ENCODE results near the gene SECTM1.

The SECTM1 gene

DNA sequence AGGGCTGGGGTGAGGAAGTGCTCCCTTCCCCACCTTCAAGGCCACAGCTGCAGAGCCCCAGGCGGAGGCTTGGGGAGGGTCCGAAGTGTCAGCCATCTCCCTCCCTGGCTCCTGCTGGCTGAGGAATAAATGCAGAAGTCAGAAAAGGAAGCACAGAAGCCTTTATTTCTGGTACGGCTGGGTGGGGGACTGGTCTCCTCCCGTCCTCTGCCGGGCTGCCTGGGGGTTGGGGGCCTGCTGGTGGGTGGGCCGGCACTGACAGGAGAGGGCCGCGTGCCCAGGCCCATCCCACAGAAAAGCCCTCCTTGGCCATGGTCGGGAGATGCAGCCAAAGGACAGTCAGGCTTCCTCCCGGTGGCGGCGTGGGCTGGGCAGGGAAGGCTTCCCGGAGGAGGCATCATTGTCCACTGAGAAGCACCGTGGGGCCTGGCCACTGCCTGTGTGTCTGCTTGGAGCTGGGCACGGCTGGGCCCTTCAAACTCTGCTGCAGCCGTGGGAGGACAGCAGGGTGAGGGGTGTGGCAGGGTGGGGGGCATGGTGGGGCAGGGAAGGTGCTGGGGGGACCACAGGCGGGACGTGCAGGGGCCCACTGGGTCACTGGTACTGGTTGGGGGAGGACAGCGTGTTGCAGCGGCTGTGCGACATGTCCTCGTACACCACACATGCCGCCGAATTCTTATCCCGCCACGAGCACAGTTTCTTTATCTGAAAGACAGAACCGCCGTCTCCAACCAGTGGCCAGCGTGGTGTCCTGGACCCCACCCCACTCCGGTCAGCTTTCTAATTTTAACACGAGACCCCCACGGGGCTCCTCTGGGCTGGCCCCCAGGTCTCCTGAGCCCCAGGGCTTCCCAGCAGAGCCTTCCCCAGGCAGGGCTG lies 18.6 kb downstream of the SECTM1 start:
- H3K4me3 ChIP-seq (ENCODE audit: control insufficient read depth, low read depth, low read length): no peak overlapping the region
- DNase-seq (ENCODE audit: low read depth): no peak
- TF ChIP-seq, protein P1, sequence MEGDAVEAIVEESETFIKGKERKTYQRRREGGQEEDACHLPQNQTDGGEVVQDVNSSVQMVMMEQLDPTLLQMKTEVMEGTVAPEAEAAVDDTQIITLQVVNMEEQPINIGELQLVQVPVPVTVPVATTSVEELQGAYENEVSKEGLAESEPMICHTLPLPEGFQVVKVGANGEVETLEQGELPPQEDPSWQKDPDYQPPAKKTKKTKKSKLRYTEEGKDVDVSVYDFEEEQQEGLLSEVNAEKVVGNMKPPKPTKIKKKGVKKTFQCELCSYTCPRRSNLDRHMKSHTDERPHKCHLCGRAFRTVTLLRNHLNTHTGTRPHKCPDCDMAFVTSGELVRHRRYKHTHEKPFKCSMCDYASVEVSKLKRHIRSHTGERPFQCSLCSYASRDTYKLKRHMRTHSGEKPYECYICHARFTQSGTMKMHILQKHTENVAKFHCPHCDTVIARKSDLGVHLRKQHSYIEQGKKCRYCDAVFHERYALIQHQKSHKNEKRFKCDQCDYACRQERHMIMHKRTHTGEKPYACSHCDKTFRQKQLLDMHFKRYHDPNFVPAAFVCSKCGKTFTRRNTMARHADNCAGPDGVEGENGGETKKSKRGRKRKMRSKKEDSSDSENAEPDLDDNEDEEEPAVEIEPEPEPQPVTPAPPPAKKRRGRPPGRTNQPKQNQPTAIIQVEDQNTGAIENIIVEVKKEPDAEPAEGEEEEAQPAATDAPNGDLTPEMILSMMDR (conservative IDR thresholded peaks at IDR 0.05; ENCODE audit: control insufficient read depth, insufficient read depth, low read depth, low read length): no peak

DNA sequence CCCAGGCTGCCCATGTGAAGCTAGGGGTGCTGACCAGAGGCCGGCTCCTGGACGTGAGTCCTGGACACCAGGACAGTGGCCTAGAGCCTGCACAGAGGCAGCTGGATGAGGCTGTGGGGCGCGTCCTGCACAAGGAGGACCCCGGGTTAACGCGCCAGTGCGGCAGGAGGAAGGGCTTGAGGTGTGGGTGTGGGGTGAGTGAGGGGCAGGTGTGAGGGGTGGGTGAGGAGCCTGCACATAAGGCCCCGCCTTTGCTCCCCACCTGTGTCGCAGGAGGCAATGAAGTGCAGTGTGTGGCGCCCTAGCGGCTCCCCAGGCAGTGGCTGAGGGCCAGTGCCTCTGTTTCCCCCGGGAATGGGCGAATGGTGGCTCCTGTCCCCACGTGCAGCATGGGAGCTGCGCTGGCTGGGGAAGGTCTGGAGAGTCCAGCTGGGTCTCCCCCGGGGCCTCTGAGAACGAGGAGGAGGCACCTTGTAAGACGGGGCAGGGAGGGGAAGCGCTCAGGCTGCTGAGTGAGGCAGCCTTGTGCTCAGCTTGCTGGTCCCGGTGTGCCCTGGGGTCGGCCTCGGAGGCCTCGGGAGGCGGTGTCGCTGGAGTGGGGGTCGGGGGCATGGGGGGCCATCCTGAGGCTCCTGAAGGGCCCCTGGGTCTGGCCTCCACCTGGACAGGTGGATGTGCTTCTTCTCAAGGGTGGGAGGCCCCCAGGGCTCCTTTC lies 19.4 kb downstream of the SECTM1 start:
- DNase-seq (ENCODE audit: low read depth): no peak
- no peak overlapping the region for H3K4me3 ChIP-seq (ENCODE audit: control insufficient read depth, low read depth, low read length)
- TF ChIP-seq, protein P1 (conservative IDR thresholded peaks at IDR 0.05; ENCODE audit: control insufficient read depth, insufficient read depth, low read depth, low read length): no peak

DNA sequence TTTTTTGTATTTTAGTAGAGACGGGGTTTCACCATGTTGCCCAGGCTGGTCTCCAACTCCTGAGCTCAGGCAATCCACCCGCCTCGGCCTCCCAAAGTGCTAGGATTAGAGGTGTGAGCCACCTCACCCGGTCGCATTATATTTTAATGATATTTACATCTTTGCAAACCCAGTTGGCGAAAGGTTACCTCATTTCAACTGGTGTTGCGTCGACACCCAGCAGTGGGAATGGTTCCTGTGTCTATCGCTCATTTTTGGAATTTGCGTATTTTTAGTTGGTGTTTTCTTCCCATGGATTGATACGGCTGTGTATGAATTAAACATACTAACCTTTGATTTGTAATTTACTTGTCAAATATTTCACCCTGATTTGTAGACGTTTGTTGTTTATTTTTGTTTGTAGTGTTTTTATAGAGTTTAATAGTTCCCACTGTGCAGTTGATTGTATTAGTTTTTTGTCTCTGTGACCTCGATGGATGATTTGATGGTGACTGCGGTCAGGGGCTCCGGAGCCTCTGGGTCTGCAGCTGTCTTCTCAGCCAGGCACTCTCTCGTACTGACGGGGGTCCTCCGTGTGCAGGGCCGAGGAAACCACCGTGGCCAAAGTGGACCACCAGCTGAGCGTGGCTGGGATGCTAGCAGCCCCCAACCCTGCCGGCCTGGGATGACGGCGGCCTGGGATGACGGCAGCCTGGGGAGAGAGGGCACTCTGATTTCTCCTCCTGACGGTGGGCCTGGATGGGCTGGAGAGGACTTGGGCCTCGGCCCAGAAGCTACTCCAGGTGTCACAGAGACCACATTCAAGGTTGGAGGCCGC lies 20.2 kb downstream of the SECTM1 start:
- TF ChIP-seq, protein P1 (conservative IDR thresholded peaks at IDR 0.05; ENCODE audit: control insufficient read depth, insufficient read depth, low read depth, low read length): no peak
- no peak overlapping the region for H3K4me3 ChIP-seq (ENCODE audit: control insufficient read depth, low read depth, low read length)
- DNase-seq (ENCODE audit: low read depth): no peak

DNA sequence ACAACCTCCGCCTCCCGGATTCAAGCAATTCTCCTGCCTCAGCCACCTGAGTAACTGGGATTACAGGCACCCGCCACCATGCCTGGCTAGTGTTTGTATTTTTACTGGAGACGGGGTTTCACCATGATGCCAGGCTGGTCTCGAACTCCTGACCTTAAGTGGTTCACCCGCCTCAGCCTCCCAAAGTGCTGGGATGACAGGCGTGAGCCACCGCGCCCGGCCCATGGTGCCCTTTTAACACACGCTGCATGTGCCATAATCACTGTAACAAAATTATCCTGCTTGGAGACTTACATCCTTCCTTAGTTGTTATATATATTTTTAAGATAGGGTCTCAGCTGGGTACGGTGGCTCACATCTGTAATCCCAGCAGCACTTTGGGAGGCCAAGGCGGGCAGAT lies 21.6 kb downstream of the SECTM1 start:
- no peak for DNase-seq (ENCODE audit: low read depth)
- TF ChIP-seq, protein P1 (conservative IDR thresholded peaks at IDR 0.05; ENCODE audit: control insufficient read depth, insufficient read depth, low read depth, low read length): no peak
- no peak overlapping the region for H3K4me3 ChIP-seq (ENCODE audit: control insufficient read depth, low read depth, low read length)

DNA sequence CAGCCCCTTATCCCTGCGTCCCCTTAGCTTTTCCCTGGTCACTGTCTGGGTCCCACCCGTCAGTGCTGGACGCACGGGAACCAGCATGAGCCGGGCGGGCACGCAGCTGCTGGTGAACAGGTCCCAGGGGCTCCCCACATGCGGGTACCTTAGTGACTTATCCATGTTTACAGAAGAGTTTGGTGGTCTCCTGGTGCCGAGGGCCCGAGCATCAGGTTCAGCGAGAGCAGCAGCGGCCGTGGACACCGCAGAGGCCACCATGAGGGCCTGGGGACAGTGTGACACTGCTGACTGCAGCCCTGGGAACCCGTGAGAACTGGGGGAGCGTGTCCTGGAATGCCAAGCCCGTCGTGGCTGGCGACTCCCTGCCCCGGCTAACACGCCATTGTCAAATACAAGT lies 22.7 kb downstream of the SECTM1 start:
- TF ChIP-seq, protein P1 (conservative IDR thresholded peaks at IDR 0.05; ENCODE audit: control insufficient read depth, insufficient read depth, low read depth, low read length): no peak
- H3K4me3 ChIP-seq (ENCODE audit: control insufficient read depth, low read depth, low read length): no peak overlapping the region
- no peak for DNase-seq (ENCODE audit: low read depth)
